ENCODE data around the gene POLR2E.

POLR2E gene

GRCh38 chr19:1079566-1080111 is 15.5 kb downstream of the POLR2E start:
- DNase-seq (ENCODE audit: low spot score): no peak

DNA sequence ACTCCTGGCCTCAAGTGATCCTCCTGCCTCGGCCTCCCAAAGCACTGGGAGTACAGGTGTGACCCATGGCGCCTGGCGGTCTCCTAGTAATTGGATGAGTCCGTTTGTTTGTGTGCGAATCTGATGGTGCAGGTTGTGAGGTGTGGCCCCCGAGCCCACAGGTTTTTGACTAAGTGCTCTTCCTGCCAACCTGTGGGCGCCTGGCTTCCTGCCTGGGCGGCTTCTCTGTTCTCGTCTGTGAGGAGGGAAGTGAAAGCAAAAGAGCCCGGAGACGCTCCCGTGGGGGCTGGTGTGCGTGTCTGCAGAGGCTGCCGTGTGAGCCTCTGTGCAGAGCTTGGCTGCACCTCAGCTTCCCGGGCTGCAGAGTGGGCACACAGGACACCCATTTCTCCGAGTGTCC is 18.2 kb downstream of the POLR2E start:
- peak; percentile 84 for DNase-seq (ENCODE audit: low spot score)

DNA sequence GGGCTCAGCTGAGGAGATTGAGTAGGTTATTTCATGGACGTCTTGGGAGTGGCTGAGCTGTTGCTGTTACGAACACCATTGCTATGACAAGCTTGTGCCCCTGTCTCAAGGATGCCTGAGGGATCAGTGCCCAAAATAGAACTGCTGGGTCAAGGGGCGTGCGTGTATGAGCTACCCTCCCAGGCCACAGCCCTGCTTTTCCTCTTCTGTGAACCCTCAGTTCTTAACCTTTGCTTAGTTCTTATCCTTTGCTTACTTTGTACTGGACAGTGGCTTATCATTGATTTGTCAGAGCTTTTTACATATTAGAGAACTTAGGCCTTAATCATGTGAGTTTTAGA is 19.2 kb downstream of the POLR2E start:
- no peak for DNase-seq (ENCODE audit: low spot score)

DNA sequence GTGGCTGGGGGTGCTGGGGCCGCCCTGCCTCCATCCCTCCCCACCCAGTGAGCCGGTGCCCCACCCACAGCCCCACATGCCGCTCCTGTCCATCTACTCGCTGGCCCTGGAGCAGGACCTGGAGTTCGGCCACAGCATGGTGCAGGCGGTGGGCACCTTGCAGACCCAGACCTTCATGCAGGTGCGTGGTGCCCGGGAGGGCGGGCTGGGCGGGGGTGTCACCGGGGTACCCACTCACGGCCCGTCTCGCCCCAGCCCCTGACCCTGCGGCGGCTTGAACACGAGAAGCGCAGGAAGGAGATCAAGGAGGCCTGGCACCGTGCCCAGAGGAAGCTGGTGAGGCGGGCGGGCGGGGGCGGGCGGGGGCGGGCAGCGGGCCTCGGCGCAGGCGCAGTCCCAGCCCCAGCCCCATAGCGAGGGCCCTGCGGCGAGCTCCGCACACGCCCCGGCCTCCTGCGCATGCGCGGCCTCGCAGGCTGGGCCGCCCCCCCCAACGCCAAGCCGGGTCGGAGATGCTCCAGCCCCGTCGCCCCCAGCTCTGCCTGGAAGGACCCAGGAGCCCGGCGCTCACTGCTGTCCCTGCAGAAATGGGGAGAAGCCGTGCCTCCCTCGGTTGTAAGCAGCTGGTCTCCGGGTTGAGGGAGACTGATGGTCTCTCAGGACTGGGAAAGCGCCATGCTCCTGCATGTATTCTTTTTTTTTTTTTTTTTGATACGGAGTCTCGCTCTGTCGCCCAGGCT is 20.5 kb downstream of the POLR2E start:
- peak; percentile 58 for DNase-seq (ENCODE audit: low spot score)

DNA sequence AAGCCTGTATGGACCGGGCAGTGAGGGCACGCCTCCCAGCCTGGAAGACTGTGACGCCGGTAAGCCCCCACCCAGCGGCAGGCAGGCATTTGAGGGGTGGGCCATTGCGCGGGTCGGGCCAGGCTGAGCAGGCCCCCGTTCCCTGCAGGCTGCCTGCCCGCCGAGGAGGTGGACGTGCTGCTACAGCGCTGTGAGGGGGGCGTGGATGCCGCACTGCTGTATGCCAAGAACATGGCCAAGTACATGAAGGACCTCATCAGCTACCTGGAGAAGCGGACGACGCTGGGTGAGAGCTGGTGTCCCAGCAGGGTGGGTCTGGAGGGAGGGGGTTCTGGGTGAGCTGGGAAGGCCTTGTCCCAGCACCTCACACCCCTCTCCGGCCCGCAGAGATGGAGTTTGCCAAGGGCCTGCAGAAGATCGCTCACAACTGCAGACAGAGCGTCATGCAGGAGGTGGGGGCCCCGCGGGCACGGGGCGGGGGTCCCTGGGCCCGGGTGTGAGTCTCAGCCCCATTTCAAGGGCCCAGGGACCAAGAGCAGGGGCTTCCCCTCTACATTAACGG is 21.1 kb downstream of the POLR2E start:
- DNase-seq (ENCODE audit: low spot score): no peak

DNA sequence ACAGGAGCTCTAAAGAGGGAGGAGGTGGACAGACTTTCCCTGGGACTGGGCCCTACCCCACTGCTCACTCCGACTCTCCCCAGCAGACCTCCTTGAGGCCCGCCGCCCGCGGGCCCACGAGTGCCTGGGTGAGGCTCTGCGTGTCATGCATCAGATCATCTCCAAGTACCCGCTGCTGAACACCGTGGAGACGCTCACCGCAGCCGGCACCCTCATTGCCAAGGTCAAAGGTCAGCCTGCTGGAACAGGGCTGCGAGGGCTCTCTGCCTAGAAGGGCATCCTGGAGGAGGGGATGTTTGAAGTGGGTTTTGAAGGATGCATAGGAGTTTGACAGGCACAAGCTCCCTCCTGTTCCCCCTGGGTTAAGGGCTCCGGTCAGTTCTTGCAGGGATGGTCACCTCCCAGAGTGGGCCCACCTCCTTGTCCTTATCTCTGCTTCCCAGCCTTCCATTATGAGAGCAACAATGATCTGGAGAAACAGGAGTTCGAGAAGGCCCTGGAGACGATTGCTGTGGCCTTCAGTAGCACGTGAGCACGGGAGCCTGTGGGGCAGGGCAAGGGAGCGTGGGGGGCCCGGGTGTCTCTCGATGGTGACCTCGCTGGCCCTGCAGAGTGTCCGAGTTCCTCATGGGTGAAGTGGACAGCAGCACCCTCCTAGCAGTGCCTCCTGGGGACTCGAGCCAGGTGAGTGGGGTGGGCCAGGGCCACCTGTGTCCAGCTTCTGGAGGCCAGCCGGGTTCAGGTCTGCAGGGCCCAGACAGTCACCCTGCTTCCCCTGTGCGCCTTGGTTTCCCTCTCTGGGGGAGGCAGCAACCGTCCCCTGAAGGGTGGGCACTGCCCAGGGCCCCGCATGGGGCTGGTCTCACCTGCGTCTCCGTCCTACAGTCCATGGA is 21.9 kb downstream of the POLR2E start:
- no peak for DNase-seq (ENCODE audit: low spot score)

- DNase-seq (ENCODE audit: low spot score): no peak
Observed at GRCh38 chr19:1072371-1073015, 22.7 kb downstream of the POLR2E start.

DNA sequence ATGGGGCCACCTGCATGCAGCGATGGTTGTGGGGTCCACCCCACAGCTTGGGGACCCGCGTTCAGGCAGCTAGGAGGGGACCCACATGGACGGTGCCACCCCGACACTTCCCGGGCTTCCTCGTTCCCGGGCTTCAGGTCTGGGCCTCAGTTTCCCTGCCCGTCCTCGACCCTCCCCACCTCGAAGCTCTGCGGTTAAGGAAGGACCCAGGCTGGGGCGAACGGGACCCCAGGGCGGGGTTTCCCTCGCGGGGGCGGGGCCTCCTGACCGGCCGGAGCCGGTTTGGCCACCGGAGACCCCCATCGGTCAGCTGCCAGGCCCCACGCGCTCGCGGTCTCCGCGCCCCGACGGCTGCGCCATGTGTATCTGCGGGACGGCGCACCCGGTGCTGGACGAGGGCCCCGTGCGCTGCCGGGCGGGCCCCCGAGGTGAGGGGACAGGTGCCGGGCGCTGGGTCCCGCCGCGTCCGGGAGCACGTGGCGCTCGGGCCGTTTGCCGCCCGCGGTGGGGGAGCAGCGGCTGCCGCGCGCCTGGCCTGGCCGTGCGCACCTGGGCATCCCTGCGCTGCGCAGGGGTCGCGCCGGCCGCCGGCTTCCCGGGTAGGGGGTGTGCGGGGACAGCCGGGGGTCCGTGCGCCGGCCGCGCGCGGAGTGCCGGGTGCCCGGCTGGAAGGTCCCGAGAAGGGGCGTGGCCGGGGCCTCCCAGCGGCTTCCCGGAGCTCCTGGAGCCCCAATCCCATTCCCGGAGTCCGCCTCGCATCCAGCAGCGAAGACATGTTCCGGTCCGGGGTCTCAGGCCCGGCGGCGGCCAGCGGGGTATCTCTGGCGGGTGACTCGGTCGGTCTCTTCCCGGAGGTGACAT is 24.0 kb downstream of the POLR2E start:
- DNase-seq (ENCODE audit: low spot score): no peak

- DNase-seq (ENCODE audit: low spot score): no peak
Observed at GRCh38 chr19:1070576-1070930, 24.6 kb downstream of the POLR2E start.

DNA sequence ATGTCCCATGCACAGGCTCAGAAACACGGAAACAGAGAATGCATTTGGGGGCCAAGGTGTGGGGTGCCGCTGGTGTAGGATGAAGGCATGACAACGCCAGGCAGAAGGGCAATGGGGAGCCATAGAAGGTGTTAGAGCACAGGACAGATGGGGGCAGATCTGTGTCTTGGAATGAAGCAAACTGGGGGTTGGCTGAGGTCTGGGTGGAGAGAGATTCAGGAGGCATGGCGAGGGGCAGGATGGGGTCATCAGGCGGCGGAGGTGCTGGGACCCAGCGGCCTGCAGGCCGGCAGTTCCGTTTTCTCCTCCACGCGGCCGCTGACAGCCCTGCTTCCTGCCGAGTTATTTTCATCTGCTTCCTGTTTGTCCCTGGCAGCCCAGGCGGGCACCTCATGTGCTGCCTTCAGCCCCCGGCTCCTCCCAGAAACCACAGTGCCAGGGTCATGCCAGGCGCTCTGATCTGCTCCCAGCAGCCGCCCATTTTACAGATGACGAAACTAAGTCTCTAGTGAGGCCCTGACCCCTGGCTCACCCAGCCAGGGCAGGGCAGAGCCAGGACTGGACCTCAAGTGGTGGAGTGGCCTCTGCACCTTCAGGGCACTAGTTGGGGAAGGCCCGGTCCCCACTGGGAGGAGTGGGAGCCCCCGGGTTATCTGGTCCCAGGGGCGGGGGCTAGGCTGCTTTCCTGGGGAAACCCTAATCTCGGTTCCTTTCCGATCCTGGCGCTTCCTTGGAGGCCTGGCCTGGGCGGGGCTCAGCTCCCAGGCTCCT is 26.0 kb downstream of the POLR2E start:
- DNase-seq (ENCODE audit: low spot score): no peak

DNA sequence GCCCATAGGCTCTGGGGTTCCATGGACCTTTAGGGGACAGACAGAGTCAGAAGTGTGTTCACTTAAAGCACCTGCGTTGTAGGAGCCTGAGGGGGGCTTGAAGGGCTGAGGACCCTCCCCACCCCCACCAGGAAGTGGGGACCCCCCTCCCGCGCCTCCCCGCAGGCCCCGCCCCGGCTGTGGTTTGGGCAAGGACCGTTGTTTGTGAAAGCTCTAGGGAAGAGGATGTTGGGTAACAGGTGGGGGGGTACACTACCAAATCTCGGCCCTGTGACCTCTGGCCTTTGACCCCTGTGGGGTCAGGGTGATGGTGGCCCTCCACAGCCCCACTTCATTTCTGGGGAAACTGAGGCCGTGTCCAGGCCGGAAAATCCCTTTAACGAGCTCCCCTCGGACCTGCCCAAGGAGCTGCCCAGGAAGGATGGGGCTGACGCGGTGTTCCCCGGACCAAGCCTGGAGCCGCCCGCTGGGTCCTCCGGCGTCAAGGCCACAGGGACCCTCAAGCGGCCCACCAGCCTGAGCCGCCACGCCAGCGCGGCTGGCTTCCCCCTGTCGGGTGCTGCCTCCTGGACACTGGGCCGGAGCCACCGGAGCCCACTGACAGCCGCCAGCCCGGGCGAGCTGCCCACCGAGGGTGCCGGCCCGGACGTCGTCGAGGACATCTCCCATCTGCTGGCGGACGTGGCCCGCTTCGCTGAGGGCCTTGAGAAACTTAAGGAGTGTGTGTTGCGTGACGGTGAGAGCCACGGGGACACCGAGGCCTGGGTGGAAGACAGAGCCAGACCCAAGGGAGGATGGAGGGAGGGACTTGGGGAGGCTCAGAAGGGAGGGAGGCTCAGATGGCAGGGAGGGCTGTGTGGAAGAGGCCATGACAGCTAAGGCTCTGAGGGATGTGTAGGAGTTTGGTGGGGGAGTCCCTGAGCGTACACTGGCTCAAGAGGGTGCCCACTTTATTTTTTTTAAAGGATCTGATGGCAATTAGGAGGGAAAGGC is 26.9 kb downstream of the POLR2E start:
- no peak for DNase-seq (ENCODE audit: low spot score)

DNA sequence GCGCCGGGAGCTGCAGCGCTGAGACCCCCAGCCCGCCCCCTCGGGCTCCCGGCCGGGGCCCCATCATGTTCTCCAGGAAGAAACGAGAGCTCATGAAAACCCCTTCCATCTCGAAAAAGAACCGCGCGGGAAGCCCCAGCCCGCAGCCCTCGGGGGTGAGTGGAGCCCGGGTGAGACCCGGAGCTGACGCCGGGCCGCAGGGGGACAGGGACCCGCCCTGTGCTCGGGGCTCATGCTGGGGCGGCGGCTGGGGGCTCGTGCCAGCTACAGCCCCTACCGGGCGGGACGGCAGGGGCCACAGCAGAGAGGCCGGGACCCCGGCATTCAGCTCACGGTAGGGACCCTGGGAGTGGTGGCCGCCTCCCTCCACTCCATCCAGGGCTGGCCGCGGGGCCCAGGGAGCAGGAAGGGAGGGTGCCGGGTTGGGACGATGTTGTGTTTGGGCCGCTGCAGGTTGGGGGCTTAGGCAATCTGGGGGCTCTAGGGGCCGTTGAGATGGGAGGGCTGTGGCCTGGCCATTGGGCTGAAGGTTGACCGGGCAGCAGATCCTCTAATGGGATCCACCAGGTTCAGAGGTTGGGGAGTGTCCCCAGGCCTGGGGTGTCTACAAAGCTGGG is 27.7 kb downstream of the POLR2E start:
- no peak for DNase-seq (ENCODE audit: low spot score)

DNA sequence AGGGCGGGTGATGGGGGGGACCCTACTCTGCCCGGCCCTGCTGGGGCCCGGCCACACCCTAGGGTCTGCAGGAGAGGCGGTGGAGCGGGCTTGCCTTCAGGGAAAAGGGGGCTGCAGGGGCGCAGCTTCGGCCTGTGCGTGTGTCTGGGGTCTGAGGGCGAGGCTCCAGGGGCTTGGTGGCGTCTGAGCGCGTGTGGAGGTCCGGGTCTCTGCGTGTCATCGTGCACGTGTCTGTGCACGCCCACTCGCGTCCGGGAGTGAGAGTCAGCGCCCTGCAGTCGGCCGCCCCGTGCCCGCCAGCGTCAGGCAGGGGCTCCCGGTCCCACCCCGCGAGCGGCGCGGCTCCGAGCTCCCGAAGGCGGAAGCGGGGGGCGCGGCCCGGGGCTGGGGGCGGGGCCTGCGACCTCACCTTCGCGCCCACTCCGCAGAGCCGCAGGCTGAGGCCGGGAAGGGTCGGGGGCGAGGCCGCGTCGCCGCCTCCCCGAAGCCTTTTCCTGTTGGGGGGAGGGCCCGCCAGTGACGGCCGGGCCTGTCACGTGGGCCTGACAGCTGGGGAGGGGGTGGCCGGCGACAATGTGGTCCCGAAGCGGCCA is 28.3 kb downstream of the POLR2E start, which contains the start of gene ARHGAP45:
Gene ARHGAP45 (plus strand): TSS at position 420 of the 593 bp plus-strand sequence. CDS start 239 bp downstream, outside the sequence.
- DNase-seq (ENCODE audit: low spot score): no peak

DNA sequence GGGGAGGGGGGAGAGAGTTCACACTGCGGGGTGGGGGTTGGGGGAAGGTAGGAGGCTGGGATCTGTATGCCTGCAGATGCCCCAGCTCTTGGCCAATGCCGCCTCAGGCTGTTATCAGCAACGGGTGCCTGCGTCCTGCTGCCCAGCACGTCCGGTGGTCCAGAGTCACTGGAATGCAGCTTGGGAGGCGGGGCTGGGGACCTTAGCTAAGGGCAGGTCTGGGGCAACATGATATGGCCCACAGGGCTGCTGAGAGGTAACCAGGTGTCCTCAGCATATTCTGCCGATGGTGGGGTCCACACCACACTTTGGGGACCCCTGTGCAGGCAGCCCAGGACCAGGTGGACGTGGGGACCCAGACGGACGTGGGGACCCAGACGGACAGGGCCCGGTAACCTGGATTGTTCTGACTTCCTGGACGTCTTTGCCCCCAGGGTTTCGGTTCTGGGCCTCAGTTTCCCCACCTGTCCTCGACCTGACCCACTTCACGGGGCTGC is 28.9 kb downstream of the POLR2E start:
- no peak for DNase-seq (ENCODE audit: low spot score)

GRCh38 chr19:1065606-1066109 is 29.5 kb downstream of the POLR2E start:
- DNase-seq (ENCODE audit: low spot score): peak; percentile 73

DNA sequence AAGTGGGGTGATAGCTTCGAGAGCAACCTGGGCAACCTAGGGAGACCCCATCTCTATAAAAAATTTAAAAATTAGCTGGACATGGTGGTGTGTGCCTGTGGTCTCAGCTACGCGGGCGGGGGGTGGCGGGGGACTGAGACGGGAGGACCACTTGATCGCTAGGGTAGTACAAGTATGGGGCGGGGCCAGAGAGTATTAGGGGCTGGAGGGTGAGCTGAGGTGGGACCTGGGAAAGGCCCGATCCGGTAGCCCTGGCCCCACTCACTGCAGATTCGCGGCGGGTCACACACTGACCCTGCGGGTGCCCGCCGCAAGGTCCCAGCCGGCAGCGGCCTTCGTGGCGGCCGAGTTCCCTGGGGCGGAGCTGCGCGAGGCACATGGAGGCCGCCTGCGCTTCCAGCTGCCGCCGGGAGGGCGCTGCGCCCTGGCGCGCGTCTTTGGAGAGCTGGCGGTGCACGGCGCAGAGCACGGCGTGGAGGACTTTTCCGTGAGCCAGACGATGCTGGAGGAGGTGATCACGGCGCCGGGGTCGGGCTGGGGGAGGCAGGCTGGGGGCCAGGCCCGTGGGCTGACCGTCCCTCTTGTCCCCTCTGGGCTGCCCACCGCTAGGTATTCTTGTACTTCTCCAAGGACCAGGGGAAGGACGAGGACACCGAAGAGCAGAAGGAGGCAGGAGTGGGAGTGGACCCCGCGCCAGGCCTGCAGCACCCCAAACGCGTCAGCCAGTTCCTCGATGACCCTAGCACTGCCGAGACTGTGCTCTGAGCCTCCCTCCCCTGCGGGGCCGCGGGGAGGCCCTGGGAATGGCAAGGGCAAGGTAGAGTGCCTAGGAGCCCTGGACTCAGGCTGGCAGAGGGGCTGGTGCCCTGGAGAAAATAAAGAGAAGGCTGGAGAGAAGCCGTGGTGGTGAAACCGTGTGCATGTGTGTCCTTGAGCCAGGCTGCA is 30.2 kb downstream of the POLR2E start:
- DNase-seq (ENCODE audit: low spot score): peak; percentile 59

Measured in SW480 (cell line).